GM19467 (cell line): Measurements from ENCODE around the gene A1BG.

Source experiments
- ATAC-seq: cut with Tn5 transposase; IDR thresholded peaks from one replicate; pipeline ENCODE4 v1.9.1; 2021; ENCODE audit warnings: mild to moderate bottlenecking, moderate library complexity; ENCODE audit not compliant: unreplicated experiment

Gene A1BG, protein sequence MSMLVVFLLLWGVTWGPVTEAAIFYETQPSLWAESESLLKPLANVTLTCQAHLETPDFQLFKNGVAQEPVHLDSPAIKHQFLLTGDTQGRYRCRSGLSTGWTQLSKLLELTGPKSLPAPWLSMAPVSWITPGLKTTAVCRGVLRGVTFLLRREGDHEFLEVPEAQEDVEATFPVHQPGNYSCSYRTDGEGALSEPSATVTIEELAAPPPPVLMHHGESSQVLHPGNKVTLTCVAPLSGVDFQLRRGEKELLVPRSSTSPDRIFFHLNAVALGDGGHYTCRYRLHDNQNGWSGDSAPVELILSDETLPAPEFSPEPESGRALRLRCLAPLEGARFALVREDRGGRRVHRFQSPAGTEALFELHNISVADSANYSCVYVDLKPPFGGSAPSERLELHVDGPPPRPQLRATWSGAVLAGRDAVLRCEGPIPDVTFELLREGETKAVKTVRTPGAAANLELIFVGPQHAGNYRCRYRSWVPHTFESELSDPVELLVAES

DNA sequence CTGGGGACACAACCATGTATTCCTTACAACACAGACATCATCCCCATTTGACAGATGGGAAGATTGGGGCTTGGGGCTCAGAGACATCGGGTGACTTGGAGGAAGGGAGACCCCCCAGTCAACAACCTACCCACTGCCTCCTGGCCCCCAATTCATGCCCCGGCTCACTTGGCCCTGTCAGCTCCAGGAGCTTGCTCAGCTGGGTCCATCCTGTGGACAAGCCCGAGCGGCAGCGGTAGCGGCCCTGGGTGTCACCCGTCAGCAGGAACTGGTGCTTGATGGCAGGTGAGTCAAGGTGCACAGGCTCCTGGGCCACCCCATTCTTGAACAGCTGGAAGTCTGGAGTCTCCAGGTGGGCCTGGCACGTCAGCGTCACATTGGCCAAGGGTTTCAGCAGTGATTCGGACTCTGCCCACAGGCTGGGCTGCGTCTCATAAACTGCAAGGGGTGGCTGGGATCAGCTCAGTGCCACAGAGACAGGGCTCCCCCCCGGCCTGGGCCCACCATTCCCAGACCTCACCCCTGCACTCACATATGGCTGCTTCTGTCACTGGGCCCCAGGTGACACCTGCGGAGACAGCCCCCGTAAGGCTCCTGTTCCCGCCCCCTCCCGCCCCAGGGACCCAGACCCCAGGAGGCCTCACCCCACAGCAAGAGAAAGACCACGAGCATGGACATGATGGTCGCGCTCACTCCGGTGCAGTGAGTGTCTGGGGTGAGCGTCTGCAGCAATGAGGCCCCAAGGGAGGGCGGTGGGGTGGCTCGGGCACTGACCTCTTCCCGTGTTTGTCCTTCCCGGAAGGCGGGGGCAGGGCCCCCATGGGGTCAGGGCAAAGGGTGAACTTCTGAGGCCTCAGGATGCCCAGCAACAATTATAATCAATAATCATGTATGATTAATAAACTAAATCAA, at the start of gene A1BG:
Gene A1BG (minus strand): TSS at position 733 of the 912 bp plus-strand sequence. CDS start 55 bp downstream, at position 678.
- ATAC-seq: no peak

- no peak for ATAC-seq
Observed at GRCh38 chr19:58401840-58402421, 48.6 kb upstream of the A1BG start.

DNA sequence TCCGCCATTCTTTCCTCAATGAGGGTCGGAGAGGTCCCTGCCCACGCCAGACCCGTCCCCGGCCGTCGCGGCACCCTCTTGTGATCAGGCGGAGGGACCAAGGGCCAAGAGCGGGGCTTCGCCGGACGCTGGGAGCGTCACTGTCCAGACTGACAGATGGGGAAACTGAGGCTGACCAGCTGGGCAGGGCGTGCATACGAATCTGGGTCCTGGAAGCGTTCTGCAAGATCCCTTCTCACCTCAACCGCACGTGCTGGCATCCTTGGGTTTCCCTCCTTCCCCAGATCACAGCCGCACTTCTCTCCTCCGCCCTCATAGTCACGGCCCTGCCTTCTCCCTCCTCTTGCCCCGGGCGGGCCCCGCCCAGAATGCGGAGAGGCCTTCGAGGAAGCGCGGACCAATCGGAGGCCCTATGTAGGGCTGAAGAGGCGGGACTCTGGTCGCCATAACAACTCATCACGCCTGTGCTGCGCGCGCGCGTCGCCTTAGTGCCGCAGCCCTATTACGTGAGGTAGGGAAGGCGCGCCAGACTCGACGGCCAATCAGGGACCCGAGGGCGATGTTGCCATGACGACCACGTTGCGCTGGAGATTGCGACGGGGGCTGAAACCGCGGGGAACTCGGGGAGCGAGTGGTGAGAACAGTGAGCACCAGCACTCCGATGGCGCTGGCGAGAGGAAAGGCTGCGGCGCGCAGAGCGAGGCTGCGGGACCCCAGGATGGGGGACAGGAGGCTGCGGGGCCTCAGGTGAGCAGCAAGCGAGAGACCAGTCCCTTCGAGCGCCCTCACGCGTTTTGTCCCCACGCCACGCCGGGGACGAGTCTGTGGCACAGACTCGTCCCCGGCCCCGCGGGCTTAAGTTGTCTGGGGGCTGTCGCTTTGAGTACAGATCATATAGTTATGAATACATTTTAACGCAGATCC, 47.9 kb upstream of the A1BG start:
- ATAC-seq: peak; percentile 98

DNA sequence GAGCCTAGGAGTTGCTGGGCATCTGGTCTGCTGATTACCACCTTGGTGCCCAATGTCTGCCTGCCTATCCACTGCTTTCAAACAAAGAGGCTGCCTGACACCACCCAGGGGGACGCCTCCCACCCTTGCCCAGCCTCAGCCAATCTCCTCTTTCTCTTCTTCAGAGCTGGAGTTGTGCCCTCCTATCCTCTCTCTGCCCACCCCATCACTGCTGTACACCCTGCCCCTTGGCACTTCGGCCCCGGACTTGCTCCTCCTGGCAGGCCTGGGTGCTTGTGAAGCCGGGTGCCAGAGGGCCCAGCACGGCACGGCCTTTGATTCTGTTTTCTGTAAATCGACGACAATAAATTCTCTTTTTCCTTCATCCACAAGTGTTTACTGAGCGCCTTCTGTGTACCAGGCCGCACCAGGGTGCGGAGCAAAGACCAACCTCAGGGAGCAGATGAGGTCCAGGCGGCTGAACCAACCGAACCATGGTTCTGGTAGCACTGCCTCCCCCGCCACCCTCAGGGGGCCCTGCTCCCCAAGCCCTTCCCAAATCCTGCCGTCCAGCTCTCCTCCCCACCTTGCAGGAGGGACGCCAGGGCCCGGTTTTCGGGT, 47.1 kb upstream of the A1BG start:
- no peak for ATAC-seq

DNA sequence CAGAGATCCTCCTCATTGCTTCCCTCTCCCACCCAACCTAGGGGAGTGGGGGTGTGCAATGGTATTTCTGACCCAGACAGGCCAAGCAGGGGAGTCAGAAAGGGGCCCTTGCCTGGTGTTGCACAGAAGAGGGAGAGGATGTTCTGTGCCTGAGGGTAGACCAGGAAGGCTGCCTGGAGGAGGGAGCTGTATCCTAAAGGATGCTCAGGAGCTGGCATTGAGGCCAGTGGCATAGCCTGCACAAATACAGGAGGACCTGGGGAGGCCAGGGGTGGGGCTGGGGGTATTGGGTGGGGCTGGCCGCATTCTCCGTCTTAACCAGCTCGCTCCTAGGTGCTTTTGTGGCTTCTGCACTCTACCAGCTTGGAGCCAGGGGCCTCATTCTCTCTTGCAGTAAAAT, 46.6 kb upstream of the A1BG start:
- ATAC-seq: no peak

- no peak for ATAC-seq
Observed at GRCh38 chr19:58398545-58398944, 45.3 kb upstream of the A1BG start.

DNA sequence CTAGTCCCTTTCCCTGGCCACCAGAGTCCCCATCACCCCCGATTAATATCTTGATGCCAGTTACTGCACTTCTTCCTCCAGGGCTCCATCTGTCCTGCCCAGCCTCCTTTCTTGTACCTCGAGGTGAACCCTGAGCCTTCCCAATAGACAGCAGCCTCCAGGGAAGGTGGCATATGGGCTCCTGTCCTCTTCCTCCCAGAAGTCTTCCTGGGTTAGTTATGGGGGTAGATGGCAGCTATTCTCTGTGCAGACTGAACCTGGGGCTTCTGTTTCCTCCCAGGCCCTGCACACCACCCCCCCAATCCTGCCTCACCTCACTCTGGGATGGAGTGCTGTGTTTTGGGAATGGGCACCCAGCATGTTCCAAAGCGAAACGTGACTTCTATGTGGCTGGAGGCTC, 44.8 kb upstream of the A1BG start:
- no peak for ATAC-seq

GRCh38 chr19:58397533-58398037, 44.3 kb upstream of the A1BG start:
- ATAC-seq: no peak

DNA sequence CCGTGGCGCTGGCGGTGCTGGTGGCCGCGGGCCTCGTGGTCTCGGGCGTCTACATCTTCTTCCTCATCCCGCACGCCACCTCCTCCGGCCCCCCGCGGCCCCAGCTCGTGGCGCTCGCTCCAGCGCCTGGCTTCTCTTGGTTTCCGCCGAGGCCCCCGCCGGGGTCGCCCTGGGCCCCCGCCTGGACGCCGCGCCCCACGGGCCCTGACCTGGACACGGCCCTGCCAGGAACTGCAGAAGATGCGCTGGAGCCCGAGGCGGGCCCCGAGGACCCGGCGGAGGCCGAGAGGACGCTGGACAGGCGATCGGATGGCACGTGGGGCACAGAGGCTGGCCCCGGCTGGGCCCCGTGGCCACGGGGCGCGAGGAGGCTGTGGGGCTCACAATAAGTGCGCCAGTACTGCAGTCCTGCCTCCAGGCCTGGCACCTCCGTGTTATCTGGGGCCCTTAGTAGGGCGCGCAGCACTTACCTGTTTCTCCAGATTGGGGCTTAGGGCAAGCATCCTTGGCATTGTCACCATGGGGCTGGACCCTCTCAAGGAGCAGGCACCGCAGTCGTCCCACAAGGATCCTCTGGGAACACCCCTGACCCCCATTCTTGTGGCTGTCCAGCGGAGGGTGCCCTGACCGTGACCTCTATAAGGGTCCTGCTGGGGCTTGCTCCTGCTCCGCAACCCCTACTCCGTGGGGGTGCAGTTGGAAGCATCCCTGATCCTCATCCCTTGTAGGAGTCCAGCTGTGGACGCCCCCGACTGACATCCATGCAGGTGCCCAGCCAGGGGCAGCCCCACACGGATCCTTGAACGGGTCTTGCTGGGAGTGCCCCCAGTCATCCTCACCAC, 43.6 kb upstream of the A1BG start:
- no peak for ATAC-seq

GRCh38 chr19:58395979-58396627, 42.8 kb upstream of the A1BG start:
- no peak for ATAC-seq

DNA sequence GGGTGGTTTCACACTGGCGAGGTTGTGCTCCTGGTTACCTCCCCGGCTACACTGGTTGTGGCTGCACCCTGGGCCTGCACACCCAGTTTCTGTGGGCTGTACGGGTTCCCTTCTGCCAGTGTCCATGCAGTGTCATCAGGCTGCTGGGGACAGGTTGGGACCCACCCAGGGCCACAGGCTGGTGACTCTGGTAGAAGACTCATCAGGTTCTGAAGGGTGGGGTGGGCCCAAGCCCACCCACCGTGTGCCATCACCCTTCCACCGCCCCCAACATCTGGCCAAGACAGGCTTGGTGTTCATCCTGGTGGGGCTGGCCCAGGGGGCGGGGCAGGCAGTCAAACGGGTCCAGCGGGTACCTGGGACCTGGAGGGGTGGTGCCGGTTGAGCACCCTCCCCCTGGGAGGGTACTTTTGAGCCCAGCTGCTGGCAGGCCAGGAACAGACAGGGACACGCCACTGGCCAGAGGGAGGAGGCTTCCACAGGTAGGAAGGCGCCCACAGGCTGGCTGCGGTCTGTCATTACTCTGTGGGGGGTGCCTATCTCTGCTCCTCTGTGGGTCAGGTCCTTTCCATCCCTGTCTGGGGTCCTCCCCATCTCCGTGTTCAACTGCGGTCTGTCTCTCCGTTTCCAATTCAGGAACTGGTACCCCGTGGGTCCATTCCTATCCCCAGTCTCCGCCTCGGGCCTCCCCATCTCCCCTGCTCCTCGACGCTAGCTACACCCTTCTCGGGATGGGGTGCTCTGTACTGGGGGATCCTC, 42.1 kb upstream of the A1BG start, which contains the start of gene RNF225:
Gene RNF225 (plus strand): TSS at position 437 of the 759 bp plus-strand sequence. CDS start 434 bp downstream, outside the sequence.
- no peak for ATAC-seq

DNA sequence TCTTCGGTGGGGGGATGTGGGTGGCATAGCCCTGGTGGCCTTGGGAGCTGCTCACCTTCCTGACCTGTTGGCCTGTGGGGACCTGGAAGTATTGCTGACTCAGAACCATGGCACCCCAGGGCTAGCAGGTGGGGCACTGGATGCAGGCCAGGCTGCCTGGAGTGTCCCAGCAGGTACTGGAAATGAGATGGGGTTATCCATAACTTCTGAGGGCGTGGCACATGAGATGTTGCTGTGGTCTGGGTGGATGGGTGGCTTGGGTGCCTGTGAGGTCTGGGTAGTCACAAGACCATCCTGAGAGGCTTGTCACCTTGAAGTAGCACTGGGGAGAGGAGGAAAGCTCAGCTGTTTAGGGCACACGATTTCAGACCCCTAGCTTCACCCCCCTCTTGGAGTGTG, 41.5 kb upstream of the A1BG start:
- ATAC-seq: no peak

GRCh38 chr19:58393725-58394033, 40.4 kb upstream of the A1BG start:
- ATAC-seq: no peak

- ATAC-seq: no peak
Observed at GRCh38 chr19:58392945-58393724, 39.8 kb upstream of the A1BG start.

DNA sequence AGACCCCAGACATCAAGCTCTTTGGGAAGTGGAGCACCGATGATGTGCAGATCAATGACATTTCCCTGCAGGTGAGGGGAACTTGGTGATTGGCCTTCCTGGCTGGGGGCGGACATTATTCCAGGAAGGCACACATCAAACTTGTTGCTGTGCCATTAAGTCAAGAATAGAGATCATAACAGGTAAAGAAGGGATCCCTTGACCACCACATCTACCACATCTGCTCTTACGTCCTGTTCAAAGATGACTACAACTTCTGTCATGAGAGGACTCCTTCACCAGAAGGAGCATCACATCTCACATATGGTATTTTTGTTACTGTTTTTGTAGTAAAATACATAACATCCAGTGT, 34.9 kb upstream of the A1BG start:
- no peak for ATAC-seq

GRCh38 chr19:58387338-58388174, 34.3 kb upstream of the A1BG start:
- no peak for ATAC-seq
